GM18507 (cell line): ENCODE measurements around the gene TFPI.
"Not testable (repeated sequence)": the region's sequence is repeated elsewhere in the genome, so short reads cannot be mapped to it uniquely, and the experiment has no call there.

Source experiments
- DNase-seq: peaks from one replicate; pipeline ENCODE4 v3.0.0; 2011; ENCODE audit warnings: low read depth; ENCODE audit not compliant: insufficient read length; ENCODE audit errors: extremely low spot score
- FAIRE-seq: peaks from 2 replicates; lab custom pipeline; 2011; peaks lifted over from hg19 to GRCh38; lab: Jason Lieb, UNC

The TFPI gene

GRCh38 chr2:187556493-187556892 lies 2.3 kb upstream of the TFPI start:
- not testable (repeated sequence) for FAIRE-seq, DNase-seq

- FAIRE-seq (no peak), DNase-seq (no peak)
Observed at GRCh38 chr2:187554704-187555082, 458 bp upstream of the TFPI start.

DNA sequence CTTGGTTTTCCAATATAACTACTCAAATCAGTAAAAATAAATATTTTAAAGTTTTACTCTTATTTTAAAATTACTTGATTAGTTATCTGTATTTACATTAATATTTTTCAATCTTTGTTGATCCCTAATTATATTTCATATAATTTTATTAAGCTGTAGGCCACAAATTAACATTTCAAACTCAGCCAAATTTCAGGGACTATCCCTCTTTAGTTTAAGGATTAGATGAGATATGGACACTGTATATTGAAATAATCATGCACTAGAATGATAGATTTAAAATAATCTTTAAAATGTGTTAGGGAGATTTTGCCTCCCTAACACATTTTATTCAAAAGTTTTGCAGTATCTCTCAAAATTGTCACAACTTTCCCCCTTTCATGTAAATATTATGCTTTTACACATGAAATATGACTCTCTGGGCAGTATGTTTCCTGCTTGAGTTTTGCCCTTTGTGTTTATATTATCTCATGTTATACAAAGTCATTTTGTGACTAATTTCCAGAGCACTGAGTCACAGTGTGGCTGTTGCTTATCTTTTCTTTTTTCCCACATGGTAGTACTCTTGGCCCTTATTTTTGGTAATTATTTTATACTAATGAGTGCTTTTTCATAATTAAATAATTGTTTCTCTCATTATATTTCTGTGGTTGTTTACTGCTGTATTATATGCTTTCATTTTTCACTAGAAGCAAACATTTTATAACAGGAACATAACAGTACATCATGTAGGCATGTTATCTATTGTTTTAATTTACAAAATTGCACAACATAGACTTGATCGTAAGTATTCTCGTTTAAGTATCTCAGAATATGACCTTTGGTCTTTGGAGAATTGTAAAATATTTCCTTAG lies 1.2 kb downstream of the TFPI start:
- FAIRE-seq = no peak
- DNase-seq = no peak

- FAIRE-seq = no peak
Observed at GRCh38 chr2:187552381-187552780, 1.9 kb downstream of the TFPI start.

DNA sequence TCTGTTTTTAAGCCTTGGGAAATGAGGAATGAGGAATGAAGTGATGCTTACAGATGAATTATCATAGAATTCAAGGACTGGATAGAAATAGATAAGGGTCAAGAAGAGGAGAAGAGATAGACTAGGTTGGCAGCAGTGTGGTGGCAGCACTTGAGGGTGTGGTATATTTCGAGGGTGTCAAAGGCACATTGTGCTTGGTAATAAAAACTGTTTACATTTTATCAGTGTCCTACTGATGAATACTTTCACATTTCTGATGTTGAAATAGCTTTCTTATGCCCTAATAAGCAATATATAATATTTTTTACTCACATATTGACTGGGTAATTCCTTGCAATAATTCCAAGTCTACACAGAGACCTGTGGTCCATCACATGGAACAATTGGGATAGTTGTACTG lies 3.4 kb downstream of the TFPI start:
- FAIRE-seq (no peak), DNase-seq (no peak)

More at GRCh38 chr2:187552381-187552780, 1.9 kb downstream of the TFPI start:
- DNase-seq = no peak

- DNase-seq = no peak
- FAIRE-seq = no peak
Observed at GRCh38 chr2:187549951-187550555, 4.2 kb downstream of the TFPI start.

GRCh38 chr2:187549193-187549592 lies 5.0 kb downstream of the TFPI start:
- FAIRE-seq (no peak), DNase-seq (no peak)

DNA sequence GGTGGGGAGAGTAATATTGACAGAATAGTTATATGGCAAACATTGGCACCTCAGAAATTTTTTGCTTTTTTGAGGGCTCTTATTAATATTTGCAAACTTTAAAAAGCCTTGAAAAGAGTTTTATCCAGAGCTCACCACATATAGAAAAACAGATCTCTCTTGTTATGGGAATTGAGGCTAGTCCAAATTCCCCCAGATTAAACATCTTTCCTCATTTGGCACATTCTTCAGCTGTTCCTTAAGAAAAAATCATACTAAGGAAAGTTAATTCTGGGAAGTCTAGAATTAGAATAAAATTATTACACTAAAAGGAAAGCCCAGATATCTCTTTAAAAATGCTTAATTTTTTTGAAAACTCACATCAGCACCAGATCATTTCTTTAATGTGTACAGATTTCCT lies 5.6 kb downstream of the TFPI start:
- DNase-seq (no peak), FAIRE-seq (no peak)

DNA sequence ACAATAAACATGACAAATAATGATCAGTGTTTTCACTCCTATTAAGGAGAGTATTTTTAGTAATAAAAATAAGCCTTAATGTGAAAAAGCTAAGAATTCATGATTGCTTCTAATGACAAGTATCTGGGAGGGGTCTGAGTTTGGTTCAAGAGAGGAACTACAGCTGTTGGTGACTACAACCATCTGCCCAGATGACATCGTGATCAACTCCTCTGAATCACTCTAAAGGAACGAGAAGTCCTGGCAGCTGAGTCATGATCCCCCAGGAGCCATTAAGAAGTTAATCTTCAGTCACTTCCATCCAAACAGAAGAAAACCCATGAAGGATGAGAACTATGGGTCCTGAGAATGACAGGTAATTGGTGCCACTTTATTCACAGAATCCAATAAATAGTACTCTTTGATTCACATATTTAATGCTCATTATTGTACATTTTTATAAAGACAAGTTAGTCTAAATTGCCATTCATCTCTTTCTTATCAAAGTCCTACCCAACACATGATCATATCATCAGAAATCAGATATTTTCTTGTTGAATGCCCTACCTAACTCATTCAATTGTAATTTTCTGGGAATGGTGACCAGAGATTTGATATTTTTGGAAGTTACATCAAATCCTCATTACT lies 6.8 kb downstream of the TFPI start:
- FAIRE-seq = no peak
- no peak for DNase-seq

DNA sequence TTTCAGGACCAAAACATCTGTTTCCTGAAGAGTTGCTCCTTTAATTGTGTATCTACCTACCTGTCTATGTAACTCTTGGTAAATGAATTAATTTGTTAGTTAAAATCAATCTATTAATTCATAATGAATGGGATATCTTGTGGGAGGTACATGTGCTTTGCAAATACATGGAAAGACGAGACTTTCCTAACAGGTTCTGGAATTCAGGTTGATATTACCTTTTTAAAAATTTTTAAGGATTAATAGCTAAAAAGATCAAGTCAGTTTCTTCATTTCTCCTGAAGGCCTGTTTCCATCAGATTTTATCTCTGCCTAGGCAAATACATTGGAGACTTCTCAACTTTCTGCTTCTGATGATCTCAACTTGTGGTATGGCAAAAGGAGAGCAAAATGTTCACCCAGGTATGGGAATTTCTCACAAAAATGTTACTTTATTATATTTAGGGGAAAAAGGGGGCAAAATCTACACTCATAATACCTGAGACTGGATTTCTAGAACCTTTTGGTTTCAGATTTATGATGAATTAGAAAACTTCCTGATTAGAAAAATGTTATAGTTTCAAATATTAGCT lies 7.4 kb downstream of the TFPI start:
- FAIRE-seq (no peak), DNase-seq (no peak)

DNA sequence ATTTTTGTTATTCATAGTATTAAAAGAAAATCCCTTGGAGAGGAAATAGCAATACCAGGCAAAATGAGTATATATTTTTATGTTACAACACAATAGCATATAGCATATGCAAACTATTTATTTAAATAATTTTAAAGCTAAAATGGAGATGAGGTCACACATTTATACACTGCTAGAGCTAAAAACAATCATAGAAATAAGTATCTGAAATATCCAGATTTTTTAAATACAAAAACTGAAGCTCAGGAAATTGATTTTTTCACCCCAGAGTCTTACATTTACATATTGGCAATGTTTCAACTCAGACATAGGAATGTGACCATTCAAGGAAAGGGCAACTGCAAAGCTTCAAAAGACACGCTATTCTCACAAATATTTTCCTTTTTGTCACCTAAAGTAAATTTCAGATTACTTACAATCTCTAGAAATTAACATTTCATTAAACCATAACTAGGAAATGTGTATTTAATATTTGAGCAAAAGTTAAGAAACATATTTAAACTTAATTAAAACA lies 8.9 kb downstream of the TFPI start:
- no peak for FAIRE-seq
- no peak for DNase-seq

DNA sequence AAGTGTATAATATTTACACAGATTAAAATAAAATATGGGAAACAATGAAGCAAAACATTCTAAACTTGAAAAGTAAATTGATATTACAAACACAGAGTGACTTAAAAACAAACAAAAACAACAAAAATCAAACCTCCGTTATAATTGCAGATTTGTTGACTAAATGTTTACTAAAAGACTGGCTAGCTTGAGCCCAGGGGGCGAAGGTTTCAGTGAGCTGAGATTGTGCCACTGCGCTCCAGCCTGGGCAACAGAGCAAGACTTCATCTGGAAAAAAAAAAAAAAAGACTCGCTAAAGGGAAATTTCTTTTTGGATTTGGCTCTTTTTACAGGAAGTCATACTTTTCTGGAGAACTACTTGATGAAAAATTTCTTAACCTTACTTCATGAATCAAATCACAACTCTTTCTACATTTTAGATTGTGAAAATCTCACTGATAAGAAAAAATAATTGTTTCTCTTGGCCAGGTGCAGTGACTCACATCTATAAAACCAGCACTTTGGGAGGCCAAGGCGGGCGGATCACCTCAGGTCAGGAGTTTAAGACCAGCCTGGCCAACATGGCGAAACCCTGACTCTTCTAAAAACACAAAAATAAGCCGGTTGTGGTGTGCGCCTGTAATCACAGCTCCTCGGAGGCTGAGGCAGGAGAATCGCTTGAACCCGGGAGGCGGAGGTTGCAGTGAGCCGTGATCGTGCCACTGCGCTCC lies 9.7 kb downstream of the TFPI start:
- DNase-seq (no peak), FAIRE-seq (no peak)

DNA sequence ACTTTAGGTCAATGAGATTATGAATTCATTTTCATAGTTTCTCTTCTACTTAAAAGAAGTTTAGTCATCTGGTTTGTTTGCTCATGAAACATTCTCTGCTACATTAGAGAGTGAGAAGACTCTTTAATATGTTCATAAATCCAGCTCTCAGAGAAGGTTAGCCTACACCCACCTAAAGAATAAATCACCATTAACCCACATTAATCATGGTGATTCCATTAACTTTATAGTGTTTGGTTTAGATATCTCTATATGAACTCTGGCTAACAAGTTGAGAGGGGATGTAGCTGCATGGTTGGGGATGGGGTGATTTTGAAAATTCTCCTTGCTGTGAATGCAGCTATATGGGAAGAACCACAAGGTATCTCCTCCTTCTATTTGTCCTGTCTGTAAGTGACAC lies 10.7 kb downstream of the TFPI start:
- FAIRE-seq (no peak), DNase-seq (no peak)

DNA sequence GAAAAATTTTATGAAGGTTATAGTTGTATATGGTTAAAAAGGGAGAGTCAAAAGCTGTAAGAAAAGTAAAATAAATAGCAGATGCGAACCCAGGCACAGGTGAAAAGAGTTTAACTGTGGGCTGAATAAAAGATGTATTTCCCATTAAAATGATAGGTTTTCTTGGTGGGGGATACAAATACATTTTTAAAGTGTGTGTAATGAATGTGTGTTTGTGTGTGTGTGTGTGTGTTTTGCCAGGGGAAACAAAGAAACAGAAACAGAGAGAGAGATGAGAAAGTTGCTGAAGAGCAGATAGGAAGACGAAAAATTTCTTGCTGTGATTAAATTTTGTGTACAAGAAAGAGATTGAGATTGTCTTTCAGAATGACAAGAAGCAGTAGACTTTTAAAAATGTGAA lies 12.1 kb downstream of the TFPI start:
- DNase-seq (no peak), FAIRE-seq (no peak)

DNA sequence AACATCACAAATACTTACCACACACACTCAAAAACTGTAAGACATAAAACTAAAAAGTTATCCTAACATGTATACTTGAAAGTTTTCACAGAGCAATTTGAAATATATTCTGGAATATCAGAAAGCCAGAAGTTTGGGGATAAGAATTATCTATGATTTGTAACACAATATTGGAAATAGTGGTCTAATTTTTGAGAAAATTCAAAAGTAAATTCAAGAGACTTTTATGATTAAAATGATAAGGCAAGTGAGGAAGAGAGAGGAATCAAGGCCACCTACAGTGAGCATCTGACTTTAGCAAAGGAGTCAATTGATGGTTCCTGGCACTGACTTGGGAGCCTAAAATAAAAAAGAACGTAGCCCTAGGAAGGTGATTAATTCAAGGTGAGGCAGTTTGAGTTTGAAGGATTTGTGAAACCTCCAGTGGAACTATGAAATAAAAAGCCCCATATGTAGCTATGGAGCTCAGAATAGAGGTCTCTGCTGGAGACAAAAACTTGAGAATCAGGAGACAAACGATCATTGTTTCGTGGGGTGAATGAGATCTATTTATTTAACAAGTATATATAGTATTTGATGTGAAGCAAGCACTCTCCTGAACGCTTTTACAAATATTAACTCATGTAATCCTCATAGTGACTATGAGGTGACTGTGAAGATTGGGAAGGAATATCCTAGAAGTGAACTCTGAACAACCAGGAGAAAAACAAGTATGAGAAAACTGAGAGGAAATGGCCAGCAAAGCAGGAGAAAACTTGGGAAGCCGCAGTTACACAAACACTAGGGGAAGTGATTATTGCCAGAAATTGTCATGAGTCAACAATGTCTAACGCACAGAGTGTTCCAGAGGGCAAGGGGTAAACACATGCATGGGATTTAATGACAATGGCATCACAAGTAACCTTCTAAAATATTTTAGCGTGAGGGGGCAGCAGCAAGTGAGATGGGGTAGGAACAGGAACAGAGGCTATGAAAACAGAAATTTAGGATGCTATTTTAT lies 12.8 kb downstream of the TFPI start:
- FAIRE-seq (no peak), DNase-seq (no peak)

DNA sequence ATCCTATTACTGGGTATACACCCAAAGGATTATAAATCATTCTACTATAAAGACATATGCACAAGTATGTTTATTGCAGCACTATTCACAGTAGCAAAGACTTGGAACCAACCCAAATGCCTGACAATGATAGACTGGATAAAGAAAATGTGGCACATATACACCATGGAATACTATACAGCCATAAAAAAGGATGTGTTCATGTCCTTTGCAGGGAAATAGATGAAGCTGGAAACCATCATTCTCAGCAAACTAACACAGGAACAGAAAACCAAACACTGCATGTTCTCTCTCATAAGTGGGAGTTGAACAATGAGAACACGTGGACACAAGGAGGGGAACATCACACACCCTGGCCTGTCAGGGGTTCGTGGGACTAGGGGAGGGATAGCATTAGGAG lies 16.0 kb downstream of the TFPI start:
- not testable (repeated sequence) for DNase-seq, FAIRE-seq

DNA sequence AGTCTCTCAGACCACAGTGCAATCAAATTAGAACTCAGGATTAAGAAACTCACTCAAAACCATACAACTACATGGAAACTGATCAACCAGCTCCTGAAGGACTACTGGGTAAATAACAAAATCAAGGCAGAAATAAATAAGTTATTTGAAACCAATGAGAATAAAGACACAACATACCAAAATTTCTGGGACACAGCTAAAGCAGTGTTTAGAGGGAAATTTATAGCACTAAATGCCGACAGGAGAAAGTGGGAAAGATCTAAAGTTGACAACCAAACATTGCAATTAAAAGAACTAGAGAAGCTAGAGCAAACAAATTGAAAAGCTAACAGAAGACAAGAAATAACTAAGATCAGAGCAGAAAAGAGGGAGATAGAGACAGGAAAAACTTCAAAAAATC lies 18.9 kb downstream of the TFPI start:
- not testable (repeated sequence) for DNase-seq, FAIRE-seq

DNA sequence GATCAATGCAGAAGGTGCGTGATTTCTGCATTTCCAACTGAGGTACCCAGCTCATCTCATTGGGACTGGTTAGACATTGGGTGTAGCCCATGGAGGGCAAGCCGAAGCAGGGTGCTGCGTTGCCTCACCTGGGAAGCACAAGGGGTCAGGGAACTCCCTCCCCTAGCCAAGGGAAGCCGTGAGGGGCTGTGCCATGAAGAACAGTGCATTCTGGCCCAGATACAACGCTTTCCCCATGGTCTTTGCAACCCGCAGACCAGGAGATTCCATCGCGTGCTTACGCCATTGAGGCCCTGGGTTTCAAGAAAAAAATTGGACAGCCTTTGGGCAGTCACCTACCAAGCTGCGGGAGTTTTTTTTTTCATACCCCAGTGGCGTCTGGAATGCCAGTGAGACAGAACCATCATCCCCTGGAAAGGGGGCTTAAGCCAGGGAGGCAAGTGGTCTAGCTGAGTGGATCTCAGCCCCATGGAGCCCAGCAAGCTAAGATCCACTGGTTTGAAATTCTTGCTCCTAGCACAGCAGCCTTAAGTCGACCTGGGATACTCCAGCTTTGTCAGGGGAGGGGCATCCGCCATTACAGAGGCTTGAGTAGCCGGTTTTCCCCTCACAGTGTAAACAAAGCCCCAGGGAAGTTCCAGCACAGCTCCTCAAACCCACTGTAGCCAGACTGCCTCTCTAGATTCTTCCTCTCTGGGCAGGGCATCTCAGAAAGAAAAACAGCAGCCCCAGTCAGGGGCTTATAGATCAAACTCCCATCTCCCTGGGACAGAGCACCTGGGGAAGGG lies 21.7 kb downstream of the TFPI start:
- no peak for DNase-seq
- FAIRE-seq = no peak
